HL-60 (cell line): Measurements from ENCODE around the gene RAMACL.

Experiments
- DNase-seq, 2 experiments: peaks; one replicate each; pipeline ENCODE4 v3.0.0-alpha.2; 2010 to 2020; ENCODE audit warnings: low read depth in 1 of 2, low spot score in 1 of 2
- H3K27ac ChIP-seq: fragments of 250-450 bp; sonication (Bioruptor Pico); replicated peaks from 2 replicates; pipeline ENCODE4 v1.5.1; 2020; ENCODE audit warnings: mild to moderate bottlenecking, moderate library complexity
- H3K27me3 ChIP-seq: fragments of 250-450 bp; sonication (Bioruptor Pico); 2 replicates; pipeline ENCODE4 v1.5.1; 2021; ENCODE audit warnings: mild to moderate bottlenecking, moderate library complexity; ENCODE audit not compliant: insufficient read depth, poor library complexity, severe bottlenecking
- H3K4me3 ChIP-seq: replicated peaks from 2 replicates; pipeline ENCODE4 v1.5.1; 2011; ENCODE audit warnings: mild to moderate bottlenecking, control low read depth, low read length; ENCODE audit not compliant: insufficient read depth
- CTCF ChIP-seq: IDR thresholded peaks from one replicate; pipeline ENCODE4 v1.5.1; 2011; ENCODE audit warnings: low read length, control low read depth, inconsistent platforms; ENCODE audit not compliant: insufficient read depth
- GABPA ChIP-seq: IDR thresholded peaks from 2 replicates; pipeline ENCODE4 v1.6.1; 2012; ENCODE audit warnings: low read depth
- POLR2AphosphoS5 ChIP-seq: IDR thresholded peaks from 2 replicates; pipeline ENCODE4 v1.6.1; 2012; ENCODE audit warnings: low read depth
- REST ChIP-seq: IDR thresholded peaks from 2 replicates; pipeline ENCODE4 v1.6.1; 2012; ENCODE audit warnings: low read depth; ENCODE audit not compliant: insufficient replicate concordance
- SPI1 ChIP-seq: IDR thresholded peaks from 2 replicates; pipeline ENCODE4 v1.6.1; 2012; ENCODE audit warnings: low read depth, mild to moderate bottlenecking, borderline replicate concordance

The RAMACL gene

GRCh38 chr6:166598441-166599138 lies 12.1 kb upstream of the RAMACL start:
- no peaks in the 10 kb centered on the region for H3K27me3 ChIP-seq
- no peak overlapping the region for H3K4me3 ChIP-seq
- H3K27ac ChIP-seq, result no peak overlapping the region
- TF ChIP-seq REST, result no peak
- TF ChIP-seq POLR2AphosphoS5, result no peak
- no peak for TF ChIP-seq GABPA
- TF ChIP-seq SPI1, result no peak
- TF ChIP-seq CTCF, result no peak
- no peak for DNase-seq

GRCh38 chr6:166597711-166598440 lies 11.4 kb upstream of the RAMACL start:
- no peak overlapping the region for H3K27ac ChIP-seq
- TF ChIP-seq SPI1 (no peak), REST (no peak), CTCF (no peak), POLR2AphosphoS5 (no peak), GABPA (no peak)
- no peak overlapping the region for H3K4me3 ChIP-seq
- DNase-seq, result no peak
- H3K27me3 ChIP-seq, result no peaks in the 10 kb centered on the region

- Histone ChIP-seq H3K4me3 (no peak overlapping the region), H3K27ac (no peak overlapping the region), H3K27me3 (no peaks in the 10 kb centered on the region)
- TF ChIP-seq GABPA, result no peak
- no peak for TF ChIP-seq POLR2AphosphoS5
- no peak for TF ChIP-seq REST
- no peak for TF ChIP-seq SPI1
- TF ChIP-seq CTCF, result no peak
- no peak for DNase-seq
Observed at GRCh38 chr6:166596776-166597507, 10.5 kb upstream of the RAMACL start.
